KMS-11 (cell line): ENCODE results near the gene CCDC28B.

Experiments used
- H2AFZ ChIP-seq: fragments of 200-600 bp; sonication (generic); 2 replicates; pipeline ENCODE4 v1.6.1; 2016; ENCODE audit warnings: antibody characterized with exemption, mixed run types, low read depth
- H3K27ac ChIP-seq: fragments of 200-600 bp; sonication (generic); 2 replicates; pipeline ENCODE4 v1.6.1; 2016; ENCODE audit warnings: mild to moderate bottlenecking, mixed run types
- H3K27me3 ChIP-seq: fragments of 200-600 bp; sonication (generic); 2 replicates; pipeline ENCODE4 v1.6.1; 2017; ENCODE audit warnings: mild to moderate bottlenecking, low read depth, mixed run types, moderate library complexity; ENCODE audit not compliant: insufficient read depth
- H3K36me3 ChIP-seq: fragments of 200-600 bp; sonication (generic); 2 replicates; pipeline ENCODE4 v1.6.1; 2017; ENCODE audit warnings: mild to moderate bottlenecking, mixed run types; ENCODE audit not compliant: insufficient read depth
- H3K4me1 ChIP-seq: fragments of 200-600 bp; sonication (generic); 2 replicates; pipeline ENCODE4 v1.6.1; 2016; ENCODE audit warnings: mild to moderate bottlenecking, low read depth, mixed run types; ENCODE audit not compliant: poor library complexity, severe bottlenecking
- H3K4me2 ChIP-seq: fragments of 200-600 bp; sonication (generic); 2 replicates; pipeline ENCODE4 v1.7.0; 2016; ENCODE audit warnings: mild to moderate bottlenecking, mixed run types
- H3K4me3 ChIP-seq: fragments of 200-600 bp; sonication (generic); IDR thresholded peaks from 2 replicates; pipeline ENCODE4 v1.6.1; 2017; ENCODE audit warnings: low read depth, low read length, mixed read lengths; ENCODE audit not compliant: insufficient read depth
- H3K79me2 ChIP-seq: fragments of 200-600 bp; sonication (generic); 2 replicates; pipeline ENCODE4 v1.6.1; 2016; ENCODE audit warnings: low read depth, mixed run types; ENCODE audit not compliant: insufficient read depth
- H3K9ac ChIP-seq: fragments of 200-600 bp; sonication (generic); 2 replicates; pipeline ENCODE4 v1.6.1; 2016; ENCODE audit warnings: mild to moderate bottlenecking, mixed run types
- H4K20me1 ChIP-seq: fragments of 200-600 bp; sonication (generic); 2 replicates; pipeline ENCODE4 v1.6.1; 2016; ENCODE audit warnings: mild to moderate bottlenecking, mixed run types; ENCODE audit not compliant: insufficient read depth
- CTCF ChIP-seq: fragments of 200-600 bp; sonication (generic); conservative IDR thresholded peaks from 2 replicates; pipeline ENCODE4 v1.6.1; 2017; ENCODE audit warnings: low read depth, mild to moderate bottlenecking, antibody characterized with exemption, low read length, moderate library complexity, mixed read lengths

Gene CCDC28B

GRCh38 chr1:32239337-32239736 lies 38.9 kb downstream of the CCDC28B start:
- H3K36me3 ChIP-seq, result no peaks in the 10 kb centered on the region
- no peaks in the 10 kb centered on the region for H4K20me1 ChIP-seq
- H2AFZ ChIP-seq, result no peak overlapping the region
- no peak for TF ChIP-seq CTCF
- no peak overlapping the region for H3K4me3 ChIP-seq
- no peaks in the 10 kb centered on the region for H3K27me3 ChIP-seq
- H3K9ac ChIP-seq, result no peak overlapping the region
- no peak overlapping the region for H3K27ac ChIP-seq
- no peaks in the 10 kb centered on the region for H3K79me2 ChIP-seq
- no peak overlapping the region for H3K4me2 ChIP-seq
- no peaks in the 10 kb centered on the region for H3K4me1 ChIP-seq

- no peak overlapping the region for H3K9ac ChIP-seq
- no peak overlapping the region for H3K27ac ChIP-seq
- no peak overlapping the region for H3K4me2 ChIP-seq
These were observed 39.4 kb downstream of the CCDC28B start for GRCh38 chr1:32239790-32240139.

GRCh38 chr1:32240140-32240951 lies 40.0 kb downstream of the CCDC28B start:
- Histone ChIP-seq H3K27me3 (no peaks in the 10 kb centered on the region), H4K20me1 (no peaks in the 10 kb centered on the region), H3K4me2 (peak overlapping the region; percentile 29; the same call in 1 of the 2 replicates), H3K27ac (no peak overlapping the region), H3K4me3 (no peak overlapping the region), H3K36me3 (no peaks in the 10 kb centered on the region), H2AFZ (peak overlapping the region; percentile 38; the same call in 1 of the 2 replicates), H3K4me1 (no peaks in the 10 kb centered on the region), H3K79me2 (no peaks in the 10 kb centered on the region), H3K9ac (no peak overlapping the region)
- no peak for TF ChIP-seq CTCF

More at GRCh38 chr1:32239790-32240139, 39.4 kb downstream of the CCDC28B start:
- H3K79me2 ChIP-seq, result no peaks in the 10 kb centered on the region
- no peaks in the 10 kb centered on the region for H3K36me3 ChIP-seq
- H3K27me3 ChIP-seq, result no peaks in the 10 kb centered on the region
- H4K20me1 ChIP-seq, result no peaks in the 10 kb centered on the region
- no peak overlapping the region for H3K4me3 ChIP-seq
- TF ChIP-seq CTCF, result no peak
- H3K4me1 ChIP-seq, result no peaks in the 10 kb centered on the region
- H2AFZ ChIP-seq, result no peak overlapping the region

GRCh38 chr1:32241001-32241763 lies 40.8 kb downstream of the CCDC28B start:
- TF ChIP-seq CTCF, result no peak
- Histone ChIP-seq H3K4me2 (no peak overlapping the region), H3K79me2 (no peaks in the 10 kb centered on the region), H3K27me3 (no peaks in the 10 kb centered on the region), H3K9ac (no peak overlapping the region), H3K4me1 (no peaks in the 10 kb centered on the region), H2AFZ (peak overlapping the region; percentile 38; the same call in 1 of the 2 replicates), H3K27ac (no peak overlapping the region), H4K20me1 (no peaks in the 10 kb centered on the region), H3K4me3 (no peak overlapping the region), H3K36me3 (no peaks in the 10 kb centered on the region)
